ENCODE data around the gene NELL1. TPM values are rescaled to one million over a fixed set of nuclear protein-coding genes. Genes with fewer than 3 reads are reported as not detected.

Gene NELL1
- total RNA-seq, 2 donors from 2014 or later, result 0.09 to 0.11 TPM

GRCh38 chr11:21396342-21397008 is 727.1 kb downstream of the NELL1 start:
- 80 to 83% methylated on average over 4 to 5 of the region's 5 CpGs for WGBS, 2 experiments (ENCODE audit: insufficient coverage in 1 of 2, insufficient read length in 1 of 2)
- H3K36me3 Mint-ChIP-seq (ENCODE audit: low read depth), result no peaks in the 10 kb centered on the region
- DNase-seq, result no peak
- Histone ChIP-seq H3K4me3 (ENCODE audit: low read length) (no peak overlapping the region), H3K9ac (ENCODE audit: extremely low read depth, low read length, poor library complexity, severe bottlenecking) (no peak overlapping the region), H3K27me3 (ENCODE audit: control insufficient read depth, insufficient read depth, low read length, poor library complexity, severe bottlenecking) (no peaks in the 10 kb centered on the region), H3K36me3 (ENCODE audit: control insufficient read depth, insufficient read depth, low read length) (no peaks in the 10 kb centered on the region), H3K9me3 (ENCODE audit: control insufficient read depth, low read length) (no peaks in the 10 kb centered on the region), H3K27ac (ENCODE audit: low read depth, low read length) (no peak overlapping the region), H3K4me1 (ENCODE audit: control insufficient read depth, insufficient read depth, low read length) (no peaks in the 10 kb centered on the region)
- TF ChIP-seq CTCF (conservative IDR thresholded peaks at IDR 0.05), result no peak
- H3K9me3 Mint-ChIP-seq, result no peaks in the 10 kb centered on the region
- H3K4me1 Mint-ChIP-seq, result no peaks in the 10 kb centered on the region
- H3K27ac Mint-ChIP-seq, result no peak overlapping the region
- H3K27me3 Mint-ChIP-seq (ENCODE audit: insufficient read depth), result no peaks in the 10 kb centered on the region
- H3K4me3 Mint-ChIP-seq, result no peak overlapping the region

- H3K9me3 Mint-ChIP-seq, result no peaks in the 10 kb centered on the region
- Histone ChIP-seq H3K9me3 (ENCODE audit: control insufficient read depth, low read length) (no peaks in the 10 kb centered on the region), H3K36me3 (ENCODE audit: control insufficient read depth, insufficient read depth, low read length) (no peaks in the 10 kb centered on the region), H3K9ac (ENCODE audit: extremely low read depth, low read length, poor library complexity, severe bottlenecking) (no peak overlapping the region), H3K4me3 (ENCODE audit: low read length) (no peak overlapping the region), H3K4me1 (ENCODE audit: control insufficient read depth, insufficient read depth, low read length) (no peaks in the 10 kb centered on the region), H3K27ac (ENCODE audit: low read depth, low read length) (no peak overlapping the region), H3K27me3 (ENCODE audit: control insufficient read depth, insufficient read depth, low read length, poor library complexity, severe bottlenecking) (no peaks in the 10 kb centered on the region)
- no peaks in the 10 kb centered on the region for H3K27me3 Mint-ChIP-seq (ENCODE audit: insufficient read depth)
- 86 to 94% methylated on average over 3 of the region's 3 CpGs for WGBS, 2 experiments (ENCODE audit: insufficient coverage in 1 of 2, insufficient read length in 1 of 2)
- no peak overlapping the region for H3K27ac Mint-ChIP-seq
- no peak for TF ChIP-seq CTCF (conservative IDR thresholded peaks at IDR 0.05)
- H3K4me3 Mint-ChIP-seq, result no peak overlapping the region
- DNase-seq, result no peak
- H3K4me1 Mint-ChIP-seq, result peaks cover 3% of the 10 kb centered on the region
- no peaks in the 10 kb centered on the region for H3K36me3 Mint-ChIP-seq (ENCODE audit: low read depth)
Measured at GRCh38 chr11:21398195-21398594, 728.8 kb downstream of the NELL1 start.

- H3K27ac Mint-ChIP-seq, result no peak overlapping the region
- no peaks in the 10 kb centered on the region for H3K27me3 ChIP-seq (ENCODE audit: control insufficient read depth, insufficient read depth, low read length, poor library complexity, severe bottlenecking)
- peaks cover 11% of the 10 kb centered on the region for H3K4me1 Mint-ChIP-seq
- no peaks in the 10 kb centered on the region for H3K4me1 ChIP-seq (ENCODE audit: control insufficient read depth, insufficient read depth, low read length)
- no peak for TF ChIP-seq CTCF (conservative IDR thresholded peaks at IDR 0.05)
- H3K9me3 Mint-ChIP-seq, result no peaks in the 10 kb centered on the region
- WGBS, 2 experiments (ENCODE audit: insufficient coverage in 1 of 2, insufficient read length in 1 of 2), result 80 to 89% methylated on average over 1 of the region's 1 CpG
- H3K36me3 ChIP-seq (ENCODE audit: control insufficient read depth, insufficient read depth, low read length), result no peaks in the 10 kb centered on the region
- H3K9ac ChIP-seq (ENCODE audit: extremely low read depth, low read length, poor library complexity, severe bottlenecking), result no peak overlapping the region
- no peak for DNase-seq
- no peak overlapping the region for H3K4me3 ChIP-seq (ENCODE audit: low read length)
- no peaks in the 10 kb centered on the region for H3K9me3 ChIP-seq (ENCODE audit: control insufficient read depth, low read length)
- H3K27me3 Mint-ChIP-seq (ENCODE audit: insufficient read depth), result no peaks in the 10 kb centered on the region
- no peak overlapping the region for H3K27ac ChIP-seq (ENCODE audit: low read depth, low read length)
- no peak overlapping the region for H3K4me3 Mint-ChIP-seq
- no peaks in the 10 kb centered on the region for H3K36me3 Mint-ChIP-seq (ENCODE audit: low read depth)
Measured at GRCh38 chr11:21401496-21401895, 732.1 kb downstream of the NELL1 start.
